Transverse colon (tissue), 4 donors: ENCODE data around the gene ADGRF3. TPM values are rescaled to one million over a fixed set of nuclear protein-coding genes. Genes with fewer than 3 reads are reported as not detected.

Source experiments
- DNase-seq: peaks from one replicate; pipeline ENCODE4 v3.0.0-alpha.2; 2019
- H3K27ac ChIP-seq, 4 donors: fragments of 200-600 bp; sonication (generic); 2 replicates each; pipeline ENCODE4 v1.5.1; 2016 to 2018; ENCODE audit warnings: inconsistent platforms in 4 of 4
- H3K27me3 ChIP-seq: fragments of 200-600 bp; sonication (generic); 2 replicates; pipeline ENCODE4 v1.5.1; 2017; ENCODE audit warnings: inconsistent platforms
- H3K36me3 ChIP-seq, 4 donors: fragments of 200-600 bp; sonication (generic); 2 replicates each; pipeline ENCODE4 v1.5.1; 2017 to 2019; ENCODE audit warnings: inconsistent platforms in 4 of 4
- H3K4me1 ChIP-seq, 4 donors: fragments of 200-600 bp; sonication (generic); 2 replicates each; pipeline ENCODE4 v1.5.1; 2017 to 2020; ENCODE audit warnings: inconsistent platforms in 4 of 4
- H3K4me3 ChIP-seq, 4 donors: fragments of 200-600 bp; sonication (generic); 1 replicate in 1 of 4; 2 replicates in 3 of 4; pipeline versions ENCODE4 v1.5.1 to v1.6.1; 2017 to 2019; ENCODE audit warnings: inconsistent platforms in 4 of 4
- H3K9me3 ChIP-seq, 2 donors: fragments of 200-600 bp; sonication (generic); 2 replicates each; pipeline ENCODE4 v1.5.1; 2017 to 2019; ENCODE audit warnings: inconsistent platforms in 2 of 2
- CTCF ChIP-seq, 5 experiments: fragments of 200-600 bp in 3 of 5; fragments of 450-650 bp in 2 of 5; sonication (generic) in 3 of 5; IDR thresholded peaks; 1 replicate in 2 of 5; 2 replicates in 3 of 5; pipeline ENCODE4 v1.5.1; 2016 to 2017; ENCODE audit warnings: antibody characterized with exemption in 5 of 5, inconsistent platforms in 3 of 5, mild to moderate bottlenecking in 2 of 5, moderate library complexity in 1 of 5
- EP300 ChIP-seq: sonication (generic); formaldehyde crosslinking; IDR thresholded peaks from one replicate; pipeline ENCODE4 v1.6.1; 2017; ENCODE audit warnings: antibody characterized with exemption, low read depth
- POLR2A ChIP-seq: fragments of 450-650 bp; IDR thresholded peaks from one replicate; pipeline ENCODE4 v1.6.1; 2016; ENCODE audit warnings: antibody characterized with exemption, mild to moderate bottlenecking, moderate library complexity
- POLR2AphosphoS5 ChIP-seq, 3 donors: sonication (generic); formaldehyde crosslinking; IDR thresholded peaks; one replicate each; pipeline ENCODE4 v1.6.1; 2016; ENCODE audit warnings: antibody characterized with exemption in 3 of 3
- WGBS, 2 donors: methylation state at CpG; one replicate each; pipeline ENCODE4 v1.1.5; 2018; ENCODE audit warnings: low coverage in 1 of 2; 5-methylcytosine and 5-hydroxymethylcytosine counted together
- in situ Hi-C, 4 donors: fragments of 200-750 bp; cut with MboI; loops; one replicate each; pipeline versions ENCODE4 v1.15.0 to v1.15.1; 2017; ENCODE audit warnings: low sequenced_read_pairs in 3 of 4, low pct_ligation_motif_present in 1 of 4, low pct_unique_long_range_greater_than_20kb in 1 of 4
- intact Hi-C: fragments of 100-400 bp; cut with DNase I; formaldehyde crosslinking; loops from one replicate; pipeline ENCODE4 v1.15.1; 2023; ENCODE audit warnings: low total_unique reads
- total RNA-seq, 4 donors: library from RNA; depleted of rRNA; stranded (reverse); fragments of >200 nt; gene quantifications; one replicate each; pipeline ENCODE4 v1.1.0, GENCODE V29; 2016

ADGRF3 gene
- total RNA-seq, 4 donors from 2014 or later, result not detected

- no peak for DNase-seq
- H3K4me1 ChIP-seq, result peaks cover 0 to 8% (median 8%) of the 10 kb centered on the region in 4 donors
- intact Hi-C loops, result no loop called here
- peaks cover 0 to 4% (median 0%) of the 10 kb centered on the region in 4 donors for H3K36me3 ChIP-seq
- H3K9me3 ChIP-seq, result no peaks in the 10 kb centered on the region
- no peak overlapping the region for H3K4me3 ChIP-seq
- TF ChIP-seq CTCF (IDR thresholded peaks at IDR 0.05) (no peak), POLR2A (no peak), POLR2AphosphoS5 (IDR thresholded peaks at IDR 0.05) (no peak), EP300 (no peak)
- H3K27me3 ChIP-seq, result no peaks in the 10 kb centered on the region
- in situ Hi-C loops, result no loop called here
- WGBS, 2 donors, result 63 to 81% methylated on average over 1 of the region's 1 CpG
- H3K27ac ChIP-seq, result no peak overlapping the region
Measured at GRCh38 chr2:26295511-26295910, 51.1 kb downstream of the ADGRF3 start.

GRCh38 chr2:26292646-26293045 lies 53.9 kb downstream of the ADGRF3 start:
- intact Hi-C loops (no loop called here), in situ Hi-C loops (no loop called here)
- Histone ChIP-seq H3K27me3 (no peaks in the 10 kb centered on the region), H3K27ac (no peak overlapping the region), H3K4me3 (no peak overlapping the region), H3K4me1 (no peaks in the 10 kb centered on the region), H3K36me3 (peaks cover 0 to 15% (median 3%) of the 10 kb centered on the region in 4 donors), H3K9me3 (no peaks in the 10 kb centered on the region)
- no peak for TF ChIP-seq EP300
- no peak for TF ChIP-seq POLR2AphosphoS5 (IDR thresholded peaks at IDR 0.05)
- TF ChIP-seq CTCF (IDR thresholded peaks at IDR 0.05), result no peak
- no peak for TF ChIP-seq POLR2A
- WGBS, 2 donors, result 69 to 79% methylated on average over 5 to 6 of the region's 6 CpGs
- no peak for DNase-seq

- WGBS, 2 donors, result 79 to 86% methylated on average over 1 of the region's 1 CpG
- Histone ChIP-seq H3K36me3 (peaks cover 0 to 31% (median 14%) of the 10 kb centered on the region in 4 donors), H3K9me3 (no peaks in the 10 kb centered on the region), H3K4me1 (no peaks in the 10 kb centered on the region), H3K4me3 (no peak overlapping the region), H3K27ac (no peak overlapping the region), H3K27me3 (no peaks in the 10 kb centered on the region)
- no peak for TF ChIP-seq POLR2AphosphoS5 (IDR thresholded peaks at IDR 0.05)
- TF ChIP-seq EP300, result no peak
- no peak for TF ChIP-seq POLR2A
- TF ChIP-seq CTCF (IDR thresholded peaks at IDR 0.05), result no peak
- DNase-seq, result no peak
- in situ Hi-C loops, result no loop called here
- intact Hi-C loops, result no loop called here
Measured at GRCh38 chr2:26290001-26290400, 56.6 kb downstream of the ADGRF3 start.

GRCh38 chr2:26285931-26286330 lies 60.7 kb downstream of the ADGRF3 start:
- DNase-seq, result no peak
- no peaks in the 10 kb centered on the region for H3K9me3 ChIP-seq
- H3K4me1 ChIP-seq, result no peaks in the 10 kb centered on the region
- intact Hi-C loops, result no loop called here
- H3K4me3 ChIP-seq, result no peak overlapping the region
- in situ Hi-C loops, result no loop called here
- H3K36me3 ChIP-seq, result peaks cover 0 to 66% (median 28%) of the 10 kb centered on the region in 4 donors
- no peaks in the 10 kb centered on the region for H3K27me3 ChIP-seq
- WGBS, 2 donors, result 95 to 96% methylated on average over 3 of the region's 3 CpGs
- H3K27ac ChIP-seq, result no peak overlapping the region
- no peak for TF ChIP-seq CTCF (IDR thresholded peaks at IDR 0.05)
- TF ChIP-seq POLR2AphosphoS5 (IDR thresholded peaks at IDR 0.05), result no peak
- no peak for TF ChIP-seq POLR2A
- TF ChIP-seq EP300, result no peak
